MM.1S (cell line): ENCODE measurements around the gene CRMP1.
"Not testable (repeated sequence)": the region's sequence is repeated elsewhere in the genome, so short reads cannot be mapped to it uniquely, and the experiment has no call there.

Experiments used
- DNase-seq: peaks from one replicate; pipeline ENCODE4 v3.0.0-alpha.2; 2015
- H2AFZ ChIP-seq: fragments of 300-600 bp; sonication (generic); 2 replicates; pipeline ENCODE4 v1.6.0; 2016; ENCODE audit warnings: antibody characterized with exemption, low read length
- H3F3A ChIP-seq: fragments of 300-600 bp; sonication (generic); 2 replicates; pipeline ENCODE4 v1.6.1; 2016; ENCODE audit warnings: mild to moderate bottlenecking, antibody characterized with exemption, low read length, moderate library complexity, mixed read lengths; ENCODE audit not compliant: insufficient read depth
- H3K27ac ChIP-seq: fragments of 300-600 bp; sonication (generic); 2 replicates; pipeline ENCODE4 v1.5.1; 2016; ENCODE audit warnings: mild to moderate bottlenecking, low read length
- H3K27me3 ChIP-seq: fragments of 300-600 bp; sonication (generic); replicated peaks from 2 replicates; pipeline ENCODE4 v1.6.0; 2016; ENCODE audit warnings: low read length; ENCODE audit not compliant: insufficient read depth
- H3K36me3 ChIP-seq: fragments of 300-600 bp; sonication (generic); replicated peaks from 2 replicates; pipeline ENCODE4 v1.6.1; 2016; ENCODE audit warnings: mild to moderate bottlenecking, low read length, mixed read lengths; ENCODE audit not compliant: insufficient read depth
- H3K4me1 ChIP-seq: fragments of 300-600 bp; sonication (generic); 2 replicates; pipeline ENCODE4 v1.6.1; 2016; ENCODE audit warnings: low read length, mixed read lengths
- H3K4me2 ChIP-seq: fragments of 300-600 bp; sonication (generic); 2 replicates; pipeline ENCODE4 v1.6.0; 2016; ENCODE audit warnings: low read depth, low read length
- H3K4me3 ChIP-seq: fragments of 300-600 bp; sonication (generic); 2 replicates; pipeline ENCODE4 v1.5.1; 2016; ENCODE audit warnings: low read length, mixed read lengths
- H3K79me2 ChIP-seq: fragments of 300-600 bp; sonication (generic); 2 replicates; pipeline ENCODE4 v1.6.1; 2016; ENCODE audit warnings: mixed run types, low read length, mixed read lengths
- H3K9ac ChIP-seq: fragments of 300-600 bp; sonication (generic); 2 replicates; pipeline ENCODE4 v1.6.1; 2016; ENCODE audit warnings: low read length, mixed read lengths
- H3K9me2 ChIP-seq: fragments of 300-600 bp; sonication (generic); replicated peaks from 2 replicates; pipeline ENCODE4 v1.6.1; 2016; ENCODE audit warnings: mild to moderate bottlenecking, low read length, mixed read lengths; ENCODE audit not compliant: insufficient read depth
- H3K9me3 ChIP-seq: fragments of 300-600 bp; sonication (generic); replicated peaks from 2 replicates; pipeline ENCODE4 v1.6.1; 2016; ENCODE audit warnings: mild to moderate bottlenecking, low read length, mixed read lengths; ENCODE audit not compliant: insufficient read depth
- H4K20me1 ChIP-seq: fragments of 300-600 bp; sonication (generic); 2 replicates; pipeline ENCODE4 v1.6.1; 2016; ENCODE audit warnings: mild to moderate bottlenecking, low read length, moderate library complexity, mixed read lengths; ENCODE audit not compliant: insufficient read depth
- CTCF ChIP-seq: fragments of 300-600 bp; sonication (generic); IDR thresholded peaks from 2 replicates; pipeline ENCODE4 v1.5.1; 2016; ENCODE audit warnings: antibody characterized with exemption, low read length, mixed read lengths
- EZH2 ChIP-seq: fragments of 300-600 bp; sonication (generic); optimal IDR thresholded peaks from 2 replicates; pipeline ENCODE3; 2017; ENCODE audit warnings: low read depth, mild to moderate bottlenecking, antibody characterized with exemption, low read length, mixed read lengths
- EZH2phosphoT487 ChIP-seq: fragments of 300-600 bp; sonication (generic); IDR thresholded peaks from 2 replicates; pipeline ENCODE4 v1.6.1; 2018; ENCODE audit warnings: antibody characterized with exemption, low read length

The CRMP1 gene

GRCh38 chr4:5857199-5857598, 35.7 kb downstream of the CRMP1 start:
- H3K4me2 ChIP-seq = no peak overlapping the region
- H3K9me3 ChIP-seq = no peaks in the 10 kb centered on the region
- no peak overlapping the region for H3K27ac ChIP-seq
- no peaks in the 10 kb centered on the region for H3K27me3 ChIP-seq
- H3K4me3 ChIP-seq = no peak overlapping the region
- DNase-seq = no peak
- H3K79me2 ChIP-seq = no peaks in the 10 kb centered on the region
- no peaks in the 10 kb centered on the region for H3K9me2 ChIP-seq
- H3K36me3 ChIP-seq = no peaks in the 10 kb centered on the region
- no peaks in the 10 kb centered on the region for H3K4me1 ChIP-seq
- no peaks in the 10 kb centered on the region for H4K20me1 ChIP-seq
- TF ChIP-seq EZH2 = no peak
- no peak for TF ChIP-seq CTCF
- TF ChIP-seq EZH2phosphoT487 = no peak
- H3K9ac ChIP-seq = no peak overlapping the region
- H2AFZ ChIP-seq = no peak overlapping the region
- no peaks in the 10 kb centered on the region for H3F3A ChIP-seq

DNA sequence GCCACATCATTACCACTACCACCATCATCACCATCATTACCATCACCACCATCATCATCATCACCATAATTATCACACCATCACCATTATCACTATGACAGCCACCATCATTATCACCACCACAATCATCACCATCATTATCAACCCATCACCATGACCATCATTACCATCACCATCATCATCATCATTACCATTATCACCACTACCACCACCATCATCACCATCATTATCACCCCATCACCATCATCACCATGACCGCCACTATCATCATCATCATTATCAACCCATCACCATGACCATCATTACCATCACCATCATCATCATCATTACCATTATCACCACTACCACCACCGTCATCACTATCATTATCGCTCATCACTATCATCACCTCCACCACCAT, 36.5 kb downstream of the CRMP1 start:
- not testable (repeated sequence) for H3K79me2 ChIP-seq, H2AFZ ChIP-seq, H3F3A ChIP-seq, H3K9ac ChIP-seq, H4K20me1 ChIP-seq, H3K9me2 ChIP-seq, DNase-seq, H3K4me2 ChIP-seq, H3K4me3 ChIP-seq, H3K27ac ChIP-seq, H3K4me1 ChIP-seq, H3K36me3 ChIP-seq, H3K9me3 ChIP-seq, H3K27me3 ChIP-seq

- no peaks in the 10 kb centered on the region for H3K4me1 ChIP-seq
- DNase-seq = no peak
- H3K9ac ChIP-seq = no peak overlapping the region
- H3K27ac ChIP-seq = no peak overlapping the region
- H2AFZ ChIP-seq = no peak overlapping the region
- H4K20me1 ChIP-seq = no peaks in the 10 kb centered on the region
- no peaks in the 10 kb centered on the region for H3K9me2 ChIP-seq
- H3K4me3 ChIP-seq = no peak overlapping the region
- TF ChIP-seq CTCF = no peak
- TF ChIP-seq EZH2phosphoT487 = no peak
- TF ChIP-seq EZH2 = no peak
- no peaks in the 10 kb centered on the region for H3K27me3 ChIP-seq
- no peaks in the 10 kb centered on the region for H3K36me3 ChIP-seq
- no peak overlapping the region for H3K4me2 ChIP-seq
- H3K9me3 ChIP-seq = no peaks in the 10 kb centered on the region
- H3K79me2 ChIP-seq = no peaks in the 10 kb centered on the region
- no peaks in the 10 kb centered on the region for H3F3A ChIP-seq
Observed at GRCh38 chr4:5854929-5855328, 38.0 kb downstream of the CRMP1 start.

DNA sequence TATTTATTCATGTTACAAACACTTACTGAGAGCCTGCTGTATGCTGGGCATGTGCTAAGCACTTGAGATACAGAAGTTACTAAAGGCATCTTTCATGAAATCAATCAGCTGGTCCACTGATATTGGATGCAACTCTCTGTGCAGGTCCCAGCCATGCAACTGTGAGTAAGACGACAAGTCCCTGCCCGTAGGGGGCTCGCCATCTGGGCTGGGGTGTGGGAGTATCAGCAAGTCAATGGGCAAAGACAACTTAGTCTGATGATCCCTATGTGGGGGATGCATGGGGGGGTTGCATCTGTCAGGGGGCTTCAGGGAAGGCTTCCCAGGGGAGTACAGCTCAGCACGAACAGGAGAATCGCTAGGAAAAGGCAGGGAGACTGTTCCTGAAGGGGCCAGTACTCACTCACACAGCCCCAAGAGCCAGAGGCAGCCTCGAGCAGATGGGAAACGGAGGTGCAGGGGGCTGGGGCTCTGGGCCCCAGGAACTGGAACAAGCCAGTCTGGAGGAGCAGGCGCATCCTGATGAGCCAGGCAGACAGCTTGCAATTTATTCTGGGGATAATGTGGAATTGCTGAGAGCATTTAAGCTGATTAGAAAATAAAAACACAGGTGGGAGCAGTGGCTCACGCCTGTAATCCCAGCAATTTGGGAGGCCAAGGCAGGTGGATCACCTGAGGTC, 40.2 kb downstream of the CRMP1 start:
- H3K4me2 ChIP-seq = no peak overlapping the region
- H3K79me2 ChIP-seq = no peaks in the 10 kb centered on the region
- no peaks in the 10 kb centered on the region for H3F3A ChIP-seq
- no peak overlapping the region for H3K9ac ChIP-seq
- H2AFZ ChIP-seq = no peak overlapping the region
- no peaks in the 10 kb centered on the region for H3K36me3 ChIP-seq
- no peak for TF ChIP-seq CTCF
- no peak for TF ChIP-seq EZH2
- TF ChIP-seq EZH2phosphoT487 = no peak
- no peaks in the 10 kb centered on the region for H3K27me3 ChIP-seq
- H3K9me2 ChIP-seq = no peaks in the 10 kb centered on the region
- H3K4me3 ChIP-seq = no peak overlapping the region
- no peaks in the 10 kb centered on the region for H3K4me1 ChIP-seq
- DNase-seq = no peak
- H3K9me3 ChIP-seq = no peaks in the 10 kb centered on the region
- no peaks in the 10 kb centered on the region for H4K20me1 ChIP-seq
- H3K27ac ChIP-seq = no peak overlapping the region
